ENCODE measurements around the gene STN1.

DNA sequence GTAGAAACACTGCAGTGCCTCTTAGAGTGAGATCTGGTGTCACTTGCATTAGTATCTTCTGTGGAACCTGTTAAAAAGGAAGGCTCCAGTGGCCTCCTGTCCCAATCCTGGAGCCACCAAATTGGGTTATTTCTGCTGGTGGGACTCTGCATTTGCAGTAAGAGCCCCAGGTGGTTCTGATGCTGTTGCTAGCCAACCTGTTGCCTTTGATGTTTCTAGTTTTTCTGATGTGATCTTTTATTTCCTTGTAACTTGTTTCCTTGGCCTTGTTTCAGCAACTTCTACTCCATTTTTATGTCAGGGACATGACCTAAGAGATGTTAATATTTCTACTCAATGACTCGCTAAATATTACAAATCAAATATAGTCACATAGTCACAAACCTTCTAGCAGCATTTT lies 12.5 kb upstream of the STN1 start:
- TF ChIP-seq FOS (IDR thresholded peaks at IDR 0.05; ENCODE audit: low read depth, low read length), result no peak
- TF ChIP-seq POLR2A (IDR thresholded peaks at IDR 0.05; ENCODE audit: low read depth, low read length), result no peak
- TF ChIP-seq, protein P1, sequence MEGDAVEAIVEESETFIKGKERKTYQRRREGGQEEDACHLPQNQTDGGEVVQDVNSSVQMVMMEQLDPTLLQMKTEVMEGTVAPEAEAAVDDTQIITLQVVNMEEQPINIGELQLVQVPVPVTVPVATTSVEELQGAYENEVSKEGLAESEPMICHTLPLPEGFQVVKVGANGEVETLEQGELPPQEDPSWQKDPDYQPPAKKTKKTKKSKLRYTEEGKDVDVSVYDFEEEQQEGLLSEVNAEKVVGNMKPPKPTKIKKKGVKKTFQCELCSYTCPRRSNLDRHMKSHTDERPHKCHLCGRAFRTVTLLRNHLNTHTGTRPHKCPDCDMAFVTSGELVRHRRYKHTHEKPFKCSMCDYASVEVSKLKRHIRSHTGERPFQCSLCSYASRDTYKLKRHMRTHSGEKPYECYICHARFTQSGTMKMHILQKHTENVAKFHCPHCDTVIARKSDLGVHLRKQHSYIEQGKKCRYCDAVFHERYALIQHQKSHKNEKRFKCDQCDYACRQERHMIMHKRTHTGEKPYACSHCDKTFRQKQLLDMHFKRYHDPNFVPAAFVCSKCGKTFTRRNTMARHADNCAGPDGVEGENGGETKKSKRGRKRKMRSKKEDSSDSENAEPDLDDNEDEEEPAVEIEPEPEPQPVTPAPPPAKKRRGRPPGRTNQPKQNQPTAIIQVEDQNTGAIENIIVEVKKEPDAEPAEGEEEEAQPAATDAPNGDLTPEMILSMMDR (conservative IDR thresholded peaks at IDR 0.05; ENCODE audit: low read depth, low read length), result no peak
- TF ChIP-seq BHLHE40 (IDR thresholded peaks at IDR 0.05; ENCODE audit: low read depth, low read length), result no peak
- no peak for TF ChIP-seq CEBPB (IDR thresholded peaks at IDR 0.05; ENCODE audit: low read depth, low read length)
- TF ChIP-seq MAFK (IDR thresholded peaks at IDR 0.05; ENCODE audit: low read depth, low read length), result no peak
- TF ChIP-seq, protein P2, sequence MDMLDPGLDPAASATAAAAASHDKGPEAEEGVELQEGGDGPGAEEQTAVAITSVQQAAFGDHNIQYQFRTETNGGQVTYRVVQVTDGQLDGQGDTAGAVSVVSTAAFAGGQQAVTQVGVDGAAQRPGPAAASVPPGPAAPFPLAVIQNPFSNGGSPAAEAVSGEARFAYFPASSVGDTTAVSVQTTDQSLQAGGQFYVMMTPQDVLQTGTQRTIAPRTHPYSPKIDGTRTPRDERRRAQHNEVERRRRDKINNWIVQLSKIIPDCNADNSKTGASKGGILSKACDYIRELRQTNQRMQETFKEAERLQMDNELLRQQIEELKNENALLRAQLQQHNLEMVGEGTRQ (IDR thresholded peaks at IDR 0.05; ENCODE audit: low read depth, low read length), result no peak
- TF ChIP-seq RAD21 (IDR thresholded peaks at IDR 0.05; ENCODE audit: low read length), result no peak
- no peak for TF ChIP-seq RFX5 (IDR thresholded peaks at IDR 0.05; ENCODE audit: low read depth, low read length)

All from IMR-90 (cell line).